Liver (tissue), 9 donors: ENCODE measurements around the gene SRSF8. TPM values are rescaled to one million over a fixed set of nuclear protein-coding genes. Genes with fewer than 3 reads are reported as not detected.
"Not testable (repeated sequence)": the region's sequence is repeated elsewhere in the genome, so short reads cannot be mapped to it uniquely, and the experiment has no call there.

Experiments used
- DNase-seq: peaks from one replicate; pipeline ENCODE4 v3.0.0-alpha.2; 2017; ENCODE audit warnings: low spot score
- H3K27ac ChIP-seq, 2 donors: one replicate each; pipeline ENCODE4 v1.7.0; 2013; ENCODE audit warnings: inconsistent platforms in 2 of 2, low read length in 2 of 2, control low read depth in 1 of 2, low read depth in 1 of 2, mild to moderate bottlenecking in 1 of 2
- H3K27me3 ChIP-seq, 4 donors: one replicate each; pipeline versions ENCODE4 v1.6.1 to v1.7.0; 2013; ENCODE audit warnings: low read length in 3 of 4, inconsistent platforms in 1 of 4, mild to moderate bottlenecking in 1 of 4, moderate library complexity in 1 of 4; ENCODE audit not compliant: control insufficient read depth in 4 of 4, insufficient read depth in 4 of 4
- H3K36me3 ChIP-seq, 4 donors: one replicate each; pipeline versions ENCODE4 v1.6.1 to v1.7.0; 2013; ENCODE audit warnings: low read length in 3 of 4, mild to moderate bottlenecking in 3 of 4, low read depth in 1 of 4, moderate library complexity in 1 of 4; ENCODE audit not compliant: control insufficient read depth in 4 of 4, insufficient read depth in 3 of 4
- H3K4me1 ChIP-seq, 4 donors: one replicate each; pipeline versions ENCODE4 v1.6.1 to v1.7.0; 2013; ENCODE audit warnings: low read length in 3 of 4, mild to moderate bottlenecking in 3 of 4, moderate library complexity in 1 of 4; ENCODE audit not compliant: control insufficient read depth in 4 of 4, insufficient read depth in 4 of 4
- H3K4me3 ChIP-seq, 3 donors: one replicate each; pipeline versions ENCODE4 v1.6.1 to v1.7.0; 2013; ENCODE audit warnings: low read length in 3 of 3, control low read depth in 1 of 3, low read depth in 1 of 3, mild to moderate bottlenecking in 1 of 3
- H3K9ac ChIP-seq, 2 donors: one replicate each; pipeline ENCODE4 v1.7.0; 2013; ENCODE audit warnings: low read length in 2 of 2, mild to moderate bottlenecking in 2 of 2, moderate library complexity in 2 of 2, control low read depth in 1 of 2, low read depth in 1 of 2
- H3K9me3 ChIP-seq, 4 donors: one replicate each; pipeline versions ENCODE4 v1.6.1 to v1.7.0; 2013; ENCODE audit warnings: low read length in 3 of 4; ENCODE audit not compliant: control insufficient read depth in 4 of 4
- ATF3 ChIP-seq: IDR thresholded peaks from 2 replicates; pipeline ENCODE4 v1.6.1; 2016; ENCODE audit warnings: antibody characterized with exemption
- EGR1 ChIP-seq, 2 donors: IDR thresholded peaks; 2 replicates each; pipeline ENCODE4 v1.6.1; 2016 to 2018; ENCODE audit warnings: antibody characterized with exemption in 2 of 2, low read depth in 2 of 2
- FOXA1 ChIP-seq: IDR thresholded peaks from 2 replicates; pipeline ENCODE4 v1.6.1; 2016; ENCODE audit warnings: antibody characterized with exemption
- FOXA2 ChIP-seq: IDR thresholded peaks from 2 replicates; pipeline ENCODE4 v1.6.1; 2016; ENCODE audit warnings: antibody characterized with exemption
- GABPA ChIP-seq, 2 donors: IDR thresholded peaks in 1 of 2; conservative IDR thresholded peaks in 1 of 2; 2 replicates each; pipeline ENCODE4 v1.6.1; 2016; ENCODE audit warnings: antibody characterized with exemption in 2 of 2, mild to moderate bottlenecking in 1 of 2, moderate library complexity in 1 of 2
- HNF4A ChIP-seq, 2 donors: conservative IDR thresholded peaks; 2 replicates each; pipeline ENCODE4 v1.6.1; 2016; ENCODE audit warnings: antibody characterized with exemption in 2 of 2, mild to moderate bottlenecking in 2 of 2
- HNF4G ChIP-seq: IDR thresholded peaks from 2 replicates; pipeline ENCODE4 v1.6.1; 2016; ENCODE audit warnings: antibody characterized with exemption
- JUND ChIP-seq, 2 donors: IDR thresholded peaks; 2 replicates each; pipeline ENCODE4 v1.6.1; 2016; ENCODE audit warnings: antibody characterized with exemption in 2 of 2
- NR2F2 ChIP-seq: IDR thresholded peaks from 2 replicates; pipeline ENCODE4 v1.6.1; 2016; ENCODE audit warnings: antibody characterized with exemption
- RAD21 ChIP-seq, 2 donors: IDR thresholded peaks; 2 replicates each; pipeline ENCODE4 v1.6.1; 2016; ENCODE audit warnings: antibody characterized with exemption in 2 of 2, mild to moderate bottlenecking in 2 of 2
- RXRA ChIP-seq, 2 donors: IDR thresholded peaks; 2 replicates each; pipeline ENCODE4 v1.6.1; 2017 to 2018; ENCODE audit warnings: antibody characterized with exemption in 2 of 2, mild to moderate bottlenecking in 1 of 2
- SP1 ChIP-seq: IDR thresholded peaks from 2 replicates; pipeline ENCODE4 v1.6.1; 2018; ENCODE audit warnings: antibody characterized with exemption, mild to moderate bottlenecking
- TAF1 ChIP-seq: conservative IDR thresholded peaks from 2 replicates; pipeline ENCODE4 v1.6.1; 2016; ENCODE audit warnings: antibody characterized with exemption, mild to moderate bottlenecking
- YY1 ChIP-seq: IDR thresholded peaks from 2 replicates; pipeline ENCODE4 v1.6.1; 2016; ENCODE audit warnings: antibody characterized with exemption, mild to moderate bottlenecking
- WGBS: extraction: QIAGEN DNeasy Blood & Tissue Kit; methylation state at CpG from one replicate; pipeline ENCODE4 v1.1.7; 2013; 5-methylcytosine and 5-hydroxymethylcytosine counted together
- polyA plus RNA-seq, 2 donors: library from polyadenylated mRNA; stranded (reverse) in 1 of 2; unstranded in 1 of 2; fragments of 200-250 nt in 1 of 2; fragments of >200 nt in 1 of 2; fragmentation: Nextera tagmentation in 1 of 2; extraction: Ambion mirVana in 1 of 2; gene quantifications; one replicate each; pipeline versions ENCODE4 v1.2.1 to v1.2.3, GENCODE V29; 2013 to 2015
- total RNA-seq, 2 donors: library from RNA; depleted of rRNA; stranded (reverse); fragments of >200 nt; gene quantifications; one replicate each; pipeline ENCODE4 v1.2.3, GENCODE V29; 2014
- TF ChIP-seq, protein P1 (sequence below): fragments of 150-350 bp; IDR thresholded peaks from 2 replicates; pipeline ENCODE4 v1.5.1; 2017; ENCODE audit warnings: improper control_type of control experiment, low read depth, low read length; ENCODE audit not compliant: missing input control
- TF ChIP-seq, protein P2 (sequence below): IDR thresholded peaks from 2 replicates; pipeline ENCODE4 v1.6.1; 2016; ENCODE audit warnings: antibody characterized with exemption
- TF ChIP-seq, protein P3 (sequence below): IDR thresholded peaks from 2 replicates; pipeline ENCODE4 v1.6.1; 2016; ENCODE audit warnings: antibody characterized with exemption
- TF ChIP-seq, protein P4 (sequence below): IDR thresholded peaks from 2 replicates; pipeline ENCODE4 v1.6.1; 2016; ENCODE audit warnings: antibody characterized with exemption, mild to moderate bottlenecking
- donor health status: healthy.
- donor health status: healthy.
- donor health status: healthy.
- donor health status: healthy.
- donor health status: healthy.

SRSF8 gene
- total and polyA plus RNA-seq, 4 donors: 15.4 to 31.8 (median 17.8) TPM

- TF ChIP-seq RXRA (IDR thresholded peaks at IDR 0.05) (no peak), GABPA (IDR thresholded peaks at IDR 0.05 in 1 of 2, conservative IDR thresholded peaks at IDR 0.05 in 1 of 2) (no peak)
Measured at GRCh38 chr11:95045812-95046211, 20.9 kb upstream of the SRSF8 start (continued).

- H3K4me1 ChIP-seq, H3K36me3 ChIP-seq, H3K27ac ChIP-seq, DNase-seq, H3K27me3 ChIP-seq, H3K9ac ChIP-seq, H3K9me3 ChIP-seq, H3K4me3 ChIP-seq: not testable (repeated sequence)
- WGBS: 70% methylated on average over 3 of the region's 3 CpGs
Measured at GRCh38 chr11:95049122-95049521, 17.6 kb upstream of the SRSF8 start, which contains the start of gene KDM4F. KDM4F (plus strand) TSS chr11:95049422.

GRCh38 chr11:95050595-95051202 lies 16.0 kb upstream of the SRSF8 start:
- Histone ChIP-seq H3K27ac (no peak overlapping the region), H3K36me3 (no peaks in the 10 kb centered on the region), H3K27me3 (peaks cover 0 to 1% (median 0%) of the 10 kb centered on the region in 4 donors), H3K4me1 (no peaks in the 10 kb centered on the region), H3K4me3 (no peak overlapping the region), H3K9me3 (no peaks in the 10 kb centered on the region), H3K9ac (no peak overlapping the region)
- no peak for DNase-seq
- WGBS: 90% methylated on average over 22 of the region's 22 CpGs
- TF ChIP-seq, protein P1, sequence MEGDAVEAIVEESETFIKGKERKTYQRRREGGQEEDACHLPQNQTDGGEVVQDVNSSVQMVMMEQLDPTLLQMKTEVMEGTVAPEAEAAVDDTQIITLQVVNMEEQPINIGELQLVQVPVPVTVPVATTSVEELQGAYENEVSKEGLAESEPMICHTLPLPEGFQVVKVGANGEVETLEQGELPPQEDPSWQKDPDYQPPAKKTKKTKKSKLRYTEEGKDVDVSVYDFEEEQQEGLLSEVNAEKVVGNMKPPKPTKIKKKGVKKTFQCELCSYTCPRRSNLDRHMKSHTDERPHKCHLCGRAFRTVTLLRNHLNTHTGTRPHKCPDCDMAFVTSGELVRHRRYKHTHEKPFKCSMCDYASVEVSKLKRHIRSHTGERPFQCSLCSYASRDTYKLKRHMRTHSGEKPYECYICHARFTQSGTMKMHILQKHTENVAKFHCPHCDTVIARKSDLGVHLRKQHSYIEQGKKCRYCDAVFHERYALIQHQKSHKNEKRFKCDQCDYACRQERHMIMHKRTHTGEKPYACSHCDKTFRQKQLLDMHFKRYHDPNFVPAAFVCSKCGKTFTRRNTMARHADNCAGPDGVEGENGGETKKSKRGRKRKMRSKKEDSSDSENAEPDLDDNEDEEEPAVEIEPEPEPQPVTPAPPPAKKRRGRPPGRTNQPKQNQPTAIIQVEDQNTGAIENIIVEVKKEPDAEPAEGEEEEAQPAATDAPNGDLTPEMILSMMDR: no peak
- TF ChIP-seq RXRA (IDR thresholded peaks at IDR 0.05) (no peak), ATF3 (no peak), FOXA2 (no peak), NR2F2 (no peak), FOXA1 (no peak), HNF4A (conservative IDR thresholded peaks at IDR 0.05) (no peak), HNF4G (no peak), JUND (IDR thresholded peaks at IDR 0.05) (no peak), EGR1 (IDR thresholded peaks at IDR 0.05; ENCODE audit: low read depth in 2 of 2) (no peak), TAF1 (no peak), RAD21 (IDR thresholded peaks at IDR 0.05) (no peak), GABPA (IDR thresholded peaks at IDR 0.05 in 1 of 2, conservative IDR thresholded peaks at IDR 0.05 in 1 of 2) (no peak), SP1 (no peak), YY1 (no peak)
- TF ChIP-seq, protein P2, sequence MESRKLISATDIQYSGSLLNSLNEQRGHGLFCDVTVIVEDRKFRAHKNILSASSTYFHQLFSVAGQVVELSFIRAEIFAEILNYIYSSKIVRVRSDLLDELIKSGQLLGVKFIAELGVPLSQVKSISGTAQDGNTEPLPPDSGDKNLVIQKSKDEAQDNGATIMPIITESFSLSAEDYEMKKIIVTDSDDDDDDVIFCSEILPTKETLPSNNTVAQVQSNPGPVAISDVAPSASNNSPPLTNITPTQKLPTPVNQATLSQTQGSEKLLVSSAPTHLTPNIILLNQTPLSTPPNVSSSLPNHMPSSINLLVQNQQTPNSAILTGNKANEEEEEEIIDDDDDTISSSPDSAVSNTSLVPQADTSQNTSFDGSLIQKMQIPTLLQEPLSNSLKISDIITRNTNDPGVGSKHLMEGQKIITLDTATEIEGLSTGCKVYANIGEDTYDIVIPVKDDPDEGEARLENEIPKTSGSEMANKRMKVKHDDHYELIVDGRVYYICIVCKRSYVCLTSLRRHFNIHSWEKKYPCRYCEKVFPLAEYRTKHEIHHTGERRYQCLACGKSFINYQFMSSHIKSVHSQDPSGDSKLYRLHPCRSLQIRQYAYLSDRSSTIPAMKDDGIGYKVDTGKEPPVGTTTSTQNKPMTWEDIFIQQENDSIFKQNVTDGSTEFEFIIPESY: no peak
- TF ChIP-seq, protein P3, sequence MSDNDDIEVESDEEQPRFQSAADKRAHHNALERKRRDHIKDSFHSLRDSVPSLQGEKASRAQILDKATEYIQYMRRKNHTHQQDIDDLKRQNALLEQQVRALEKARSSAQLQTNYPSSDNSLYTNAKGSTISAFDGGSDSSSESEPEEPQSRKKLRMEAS: no peak
- TF ChIP-seq, protein P4, sequence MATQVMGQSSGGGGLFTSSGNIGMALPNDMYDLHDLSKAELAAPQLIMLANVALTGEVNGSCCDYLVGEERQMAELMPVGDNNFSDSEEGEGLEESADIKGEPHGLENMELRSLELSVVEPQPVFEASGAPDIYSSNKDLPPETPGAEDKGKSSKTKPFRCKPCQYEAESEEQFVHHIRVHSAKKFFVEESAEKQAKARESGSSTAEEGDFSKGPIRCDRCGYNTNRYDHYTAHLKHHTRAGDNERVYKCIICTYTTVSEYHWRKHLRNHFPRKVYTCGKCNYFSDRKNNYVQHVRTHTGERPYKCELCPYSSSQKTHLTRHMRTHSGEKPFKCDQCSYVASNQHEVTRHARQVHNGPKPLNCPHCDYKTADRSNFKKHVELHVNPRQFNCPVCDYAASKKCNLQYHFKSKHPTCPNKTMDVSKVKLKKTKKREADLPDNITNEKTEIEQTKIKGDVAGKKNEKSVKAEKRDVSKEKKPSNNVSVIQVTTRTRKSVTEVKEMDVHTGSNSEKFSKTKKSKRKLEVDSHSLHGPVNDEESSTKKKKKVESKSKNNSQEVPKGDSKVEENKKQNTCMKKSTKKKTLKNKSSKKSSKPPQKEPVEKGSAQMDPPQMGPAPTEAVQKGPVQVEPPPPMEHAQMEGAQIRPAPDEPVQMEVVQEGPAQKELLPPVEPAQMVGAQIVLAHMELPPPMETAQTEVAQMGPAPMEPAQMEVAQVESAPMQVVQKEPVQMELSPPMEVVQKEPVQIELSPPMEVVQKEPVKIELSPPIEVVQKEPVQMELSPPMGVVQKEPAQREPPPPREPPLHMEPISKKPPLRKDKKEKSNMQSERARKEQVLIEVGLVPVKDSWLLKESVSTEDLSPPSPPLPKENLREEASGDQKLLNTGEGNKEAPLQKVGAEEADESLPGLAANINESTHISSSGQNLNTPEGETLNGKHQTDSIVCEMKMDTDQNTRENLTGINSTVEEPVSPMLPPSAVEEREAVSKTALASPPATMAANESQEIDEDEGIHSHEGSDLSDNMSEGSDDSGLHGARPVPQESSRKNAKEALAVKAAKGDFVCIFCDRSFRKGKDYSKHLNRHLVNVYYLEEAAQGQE: no peak
